Left ventricle myocardium superior (tissue), 1 donor: ENCODE data around the gene PI4KA. TPM values are rescaled to one million over a fixed set of nuclear protein-coding genes. Genes with fewer than 3 reads are reported as not detected.
"Not testable (repeated sequence)": the region's sequence is repeated elsewhere in the genome, so short reads cannot be mapped to it uniquely, and the experiment has no call there.

Experiments
- ATAC-seq: fragments of 200-7000 bp; cut with Tn5 transposase; one replicate; pipeline ENCODE4 v1.9.1; 2020; ENCODE audit warnings: mild to moderate bottlenecking, moderate library complexity
- DNase-seq: peaks from one replicate; pipeline ENCODE4 v3.0.0-alpha.2; 2020
- intact Hi-C: fragments of 100-400 bp; cut with micrococcal nuclease; formaldehyde crosslinking; loops from one replicate; pipeline ENCODE4 v1.11.0; 2022
- total RNA-seq: library from RNA; stranded (reverse); fragmentation: NEBNext Ultra II Directional; extraction: Animal tissue kit (Norgen Biotek cat#: 25700); gene quantifications from one replicate; pipeline ENCODE4 v1.2.1, GENCODE V29; 2021
- donor health status: DM: no; HTN: yes; CAD: no; lungs with severe emphysema.

Gene PI4KA
- total RNA-seq, 1 donor from 2014 or later, result 46.2 TPM

DNA sequence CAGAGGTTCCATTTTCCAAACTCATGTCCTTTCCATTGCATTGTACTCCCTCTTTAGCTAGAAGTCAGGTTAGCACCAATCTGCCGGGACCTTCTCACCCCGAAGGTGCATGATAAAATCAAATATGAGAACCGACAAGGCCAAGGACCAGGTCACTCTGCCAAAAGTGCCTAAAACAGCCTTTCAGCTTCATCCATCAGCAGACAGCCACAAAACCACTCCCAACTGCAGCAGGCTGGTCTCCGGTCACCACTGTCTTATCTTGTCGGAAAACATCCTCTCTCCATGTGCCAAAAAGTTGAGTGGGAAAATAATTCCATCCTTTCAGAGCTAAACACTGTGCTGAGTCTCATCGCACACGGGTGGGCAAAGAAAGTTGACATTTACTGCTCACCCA, 1.4 kb downstream of the PI4KA start:
- DNase-seq (no peak), ATAC-seq (no peak)
- intact Hi-C loops, result no loop called here

DNA sequence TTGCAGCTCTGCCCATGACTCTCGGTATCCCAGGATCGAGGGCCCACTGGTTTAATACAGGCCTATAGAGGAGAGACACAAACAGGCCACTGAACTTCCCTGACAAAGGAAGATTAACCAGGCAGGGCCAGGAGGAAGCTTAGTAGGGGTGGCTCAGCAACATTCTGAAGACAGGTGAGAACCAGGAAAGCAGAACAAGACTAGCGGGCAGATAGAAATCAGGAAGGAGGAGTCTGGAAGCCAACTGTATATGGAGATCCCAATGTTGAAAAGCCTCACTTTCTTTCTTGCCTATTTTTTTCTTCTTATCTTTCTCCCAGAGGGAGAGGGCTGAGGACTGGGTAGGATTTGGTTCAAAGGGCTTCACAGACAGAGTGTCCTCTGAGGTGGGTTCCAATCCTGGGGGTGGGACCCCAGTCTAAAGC, 5.4 kb downstream of the PI4KA start:
- ATAC-seq, result no peak
- intact Hi-C loops, result no loop called here

DNA sequence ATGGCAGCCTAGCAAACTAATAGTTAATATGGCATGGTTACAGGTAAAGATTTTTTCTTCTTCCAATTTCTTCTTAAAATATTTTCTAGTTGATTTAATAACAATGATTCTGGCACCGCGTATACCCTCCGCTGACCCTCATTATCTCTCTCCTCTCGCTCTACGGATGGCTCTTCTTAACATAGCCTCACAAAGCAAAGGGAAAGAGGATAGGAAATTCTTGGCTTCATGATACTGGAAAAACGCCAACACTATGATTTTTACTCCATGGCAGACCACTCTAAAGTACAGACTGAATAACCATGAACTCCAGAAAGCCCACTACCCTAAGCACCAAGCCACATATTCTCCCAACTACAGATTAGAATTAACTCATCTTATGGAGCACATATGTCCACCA, 6.1 kb downstream of the PI4KA start:
- intact Hi-C loops, result no loop called here
- no peak for DNase-seq
- ATAC-seq, result peak; percentile 16

More for the DNA sequence above, 5.4 kb downstream of the PI4KA start:
- DNase-seq, result no peak

DNA sequence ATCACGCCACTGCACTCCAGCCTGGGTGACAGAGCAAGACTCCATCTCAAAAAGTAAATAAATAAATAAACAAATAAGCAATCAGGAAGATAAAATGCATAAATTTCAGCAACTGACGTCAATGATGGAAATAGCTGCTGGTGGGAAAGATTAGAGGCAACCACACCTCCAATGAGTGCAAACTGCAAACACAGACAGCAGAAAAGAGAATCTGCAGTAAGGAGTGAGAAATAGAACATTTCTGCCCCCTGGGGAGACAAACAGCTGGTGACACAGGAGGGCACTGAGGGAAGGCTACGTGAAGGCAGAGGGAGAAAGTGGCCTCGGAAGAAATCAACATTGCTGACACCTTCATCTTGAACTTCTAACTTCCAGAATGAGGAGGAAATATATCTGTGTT, 6.5 kb downstream of the PI4KA start:
- no peak for DNase-seq
- no peak for ATAC-seq
- intact Hi-C loops, result no loop called here

DNA sequence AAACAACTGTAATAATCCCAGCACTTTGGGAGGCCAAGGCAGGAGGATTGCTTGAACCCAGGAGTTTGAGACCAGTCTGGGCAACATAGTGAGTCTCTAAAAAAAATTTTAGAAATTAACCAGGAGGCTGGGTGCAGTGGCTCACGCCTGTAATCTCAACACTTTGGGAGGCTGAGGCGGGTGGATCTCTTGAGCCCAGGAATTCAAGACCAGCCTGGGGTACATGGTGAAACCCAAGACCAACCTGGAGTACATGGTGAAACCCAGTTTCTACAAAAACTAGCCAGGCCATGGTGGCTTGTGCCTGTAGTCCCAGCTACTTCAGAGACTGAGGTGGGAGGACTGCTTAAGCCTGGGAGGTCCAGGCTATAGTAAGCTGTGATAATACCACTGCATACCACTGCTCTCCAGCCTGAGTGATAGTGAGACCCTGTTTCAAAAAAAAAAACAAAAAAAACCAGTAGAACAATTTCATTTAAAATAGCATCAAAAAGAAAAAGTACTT, 11.2 kb downstream of the PI4KA start:
- no peak for DNase-seq
- intact Hi-C loops, result no loop called here
- no peak for ATAC-seq

DNA sequence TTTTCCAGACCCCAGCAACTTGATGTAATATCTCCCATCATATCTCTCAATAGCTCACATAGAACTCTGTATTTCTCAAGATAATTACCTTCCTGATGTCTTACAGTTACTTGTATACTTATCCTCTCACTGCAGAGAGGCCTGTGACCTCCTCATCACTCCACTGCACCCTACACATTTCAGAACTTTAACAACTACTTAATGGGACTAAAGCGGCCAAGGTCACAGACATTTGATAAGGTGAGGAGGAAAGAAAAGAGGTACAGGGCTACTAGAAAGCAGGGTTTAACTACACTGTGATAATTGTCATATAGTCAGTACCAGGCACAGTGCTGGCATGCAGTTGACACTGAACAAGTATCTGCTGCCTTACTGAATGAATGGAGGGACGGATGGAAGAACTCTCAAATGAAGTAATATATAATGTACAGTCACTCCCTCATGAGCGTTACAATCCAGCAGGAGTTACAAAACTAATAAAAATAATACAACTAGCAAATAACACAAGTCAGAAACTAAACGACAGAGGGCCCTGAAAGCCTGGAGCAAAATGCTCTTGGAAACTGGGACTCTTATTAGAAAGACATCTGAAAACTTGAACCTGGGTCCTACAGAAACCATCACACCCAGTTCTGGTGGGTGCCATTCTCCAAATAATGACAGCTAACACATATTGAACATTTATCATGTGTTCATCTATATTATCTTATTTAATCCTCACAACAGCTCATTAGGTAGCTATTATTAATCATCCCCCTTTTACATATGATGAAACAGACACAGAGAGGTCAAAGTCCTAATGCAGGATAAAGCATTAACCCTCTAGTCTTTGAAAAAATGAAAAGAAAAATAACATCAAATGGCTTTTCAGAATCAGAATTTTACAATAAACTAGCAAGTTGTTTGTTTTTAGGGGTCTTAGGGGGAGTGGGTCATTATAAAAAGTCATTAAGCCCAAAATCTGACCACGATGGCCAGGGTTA, 14.3 kb downstream of the PI4KA start:
- DNase-seq (no peak), ATAC-seq (no peak)
- intact Hi-C loops, result no loop called here

DNA sequence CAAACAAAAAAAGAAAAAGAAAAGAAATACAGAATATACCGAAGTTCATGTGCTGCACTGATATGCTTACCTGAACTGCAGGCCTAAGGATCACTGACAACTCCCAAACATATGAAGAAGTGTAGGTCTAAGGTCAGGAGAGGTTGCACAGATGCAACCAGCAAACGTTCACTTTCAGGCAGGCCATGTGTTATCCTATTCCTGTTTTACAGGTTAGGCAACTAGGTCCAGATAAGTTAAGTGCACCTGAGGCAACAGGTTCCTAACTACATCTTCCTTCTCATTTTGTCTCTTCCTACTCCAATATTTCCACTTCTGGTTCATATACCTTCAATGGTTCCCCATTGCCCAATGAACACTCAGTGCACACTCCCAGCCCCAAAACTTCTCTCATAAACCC, 15.1 kb downstream of the PI4KA start:
- intact Hi-C loops, result no loop called here
- ATAC-seq (no peak), DNase-seq (no peak)

DNA sequence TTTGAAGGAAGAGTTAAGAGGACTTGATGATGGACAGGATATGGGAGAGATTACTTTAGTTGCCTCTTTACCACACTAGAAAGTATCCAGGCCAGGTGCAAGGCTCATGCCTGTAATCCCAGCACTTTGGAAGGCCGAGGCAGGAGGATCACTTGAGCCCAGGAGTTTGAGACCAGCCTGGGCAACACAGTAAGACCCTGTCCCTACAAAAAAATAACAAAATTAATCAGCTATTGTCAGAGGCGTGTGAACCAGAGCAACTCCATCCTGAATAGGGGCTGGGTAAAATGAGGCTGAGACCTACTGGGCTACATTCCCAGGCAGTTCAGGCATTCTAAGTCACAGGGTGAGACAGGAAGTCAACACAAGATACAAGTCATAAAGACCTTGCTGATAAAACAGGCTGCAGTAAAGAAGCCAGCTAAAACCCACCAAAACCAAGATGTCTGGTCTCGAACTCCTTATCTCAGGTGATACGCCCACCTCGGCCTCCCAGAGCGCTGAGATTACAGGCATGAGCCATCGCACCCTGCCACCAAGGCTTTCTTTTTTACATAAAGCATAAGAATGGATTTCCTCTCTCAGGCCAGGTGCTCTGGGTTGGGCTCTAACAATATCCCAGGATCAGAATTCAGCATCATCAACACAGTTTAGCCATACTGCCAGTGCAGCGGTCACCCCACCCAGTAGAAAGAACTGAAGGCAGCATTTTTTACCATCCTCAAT, 17.8 kb downstream of the PI4KA start:
- intact Hi-C loops, result no loop called here
- no peak for DNase-seq
- no peak for ATAC-seq

DNA sequence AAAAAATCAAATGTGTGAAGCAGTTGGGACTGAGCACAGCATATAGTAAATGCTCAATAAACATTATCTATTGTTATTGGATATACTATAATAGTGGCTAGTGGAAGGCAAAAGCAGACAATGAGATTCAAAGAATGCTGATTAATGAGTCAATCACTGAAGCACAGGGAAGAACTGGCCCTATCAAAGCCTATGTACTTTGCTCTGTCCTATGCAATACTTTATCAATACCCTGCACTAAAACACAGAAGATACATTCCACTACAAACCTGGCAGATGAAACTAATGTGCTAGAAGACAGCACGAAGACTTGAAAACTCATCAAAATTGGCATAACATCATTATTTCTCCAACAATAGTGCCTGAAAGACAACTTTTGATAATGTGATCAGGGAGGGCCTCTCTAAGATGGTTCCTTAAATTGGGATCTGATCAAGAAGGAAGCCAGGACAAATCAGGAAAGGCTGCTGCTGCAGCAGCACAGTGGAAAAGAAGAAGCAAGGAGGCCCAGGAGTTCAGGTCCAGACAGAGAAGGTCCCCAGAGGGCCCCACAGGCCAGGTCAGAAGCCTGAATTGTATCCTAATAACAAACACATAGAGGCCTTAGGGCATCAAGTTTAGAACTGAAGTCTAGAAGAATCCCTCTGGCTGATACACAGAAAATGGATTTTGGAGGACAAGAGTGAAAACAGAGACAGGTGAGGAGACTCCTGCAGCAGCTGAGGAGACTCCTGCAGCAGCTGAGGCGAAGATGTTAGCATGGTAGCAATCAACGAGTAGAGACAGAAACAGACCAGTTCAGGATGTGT, 18.6 kb downstream of the PI4KA start:
- DNase-seq, result no peak
- ATAC-seq, result no peak
- intact Hi-C loops, result no loop called here

DNA sequence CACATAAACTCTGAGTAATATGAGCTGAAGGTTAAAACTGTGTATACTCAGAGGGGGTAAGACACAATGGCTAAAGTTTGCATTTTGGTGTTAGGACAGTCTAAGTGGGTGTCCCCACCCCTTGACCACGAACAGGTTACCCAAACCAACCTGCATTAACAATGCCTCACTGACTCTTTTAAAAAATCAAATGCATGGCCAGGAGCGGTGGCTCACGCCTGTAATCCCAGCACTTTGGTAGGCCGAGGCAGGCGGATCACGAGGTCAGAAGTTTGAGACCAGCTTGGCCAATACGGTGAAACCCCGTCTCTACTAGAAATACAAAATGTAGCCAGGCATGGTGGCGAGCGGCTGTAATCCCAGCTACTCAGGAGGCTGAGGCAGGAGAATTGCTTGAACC, 19.3 kb downstream of the PI4KA start:
- intact Hi-C loops, DNase-seq, ATAC-seq: not testable (repeated sequence)

DNA sequence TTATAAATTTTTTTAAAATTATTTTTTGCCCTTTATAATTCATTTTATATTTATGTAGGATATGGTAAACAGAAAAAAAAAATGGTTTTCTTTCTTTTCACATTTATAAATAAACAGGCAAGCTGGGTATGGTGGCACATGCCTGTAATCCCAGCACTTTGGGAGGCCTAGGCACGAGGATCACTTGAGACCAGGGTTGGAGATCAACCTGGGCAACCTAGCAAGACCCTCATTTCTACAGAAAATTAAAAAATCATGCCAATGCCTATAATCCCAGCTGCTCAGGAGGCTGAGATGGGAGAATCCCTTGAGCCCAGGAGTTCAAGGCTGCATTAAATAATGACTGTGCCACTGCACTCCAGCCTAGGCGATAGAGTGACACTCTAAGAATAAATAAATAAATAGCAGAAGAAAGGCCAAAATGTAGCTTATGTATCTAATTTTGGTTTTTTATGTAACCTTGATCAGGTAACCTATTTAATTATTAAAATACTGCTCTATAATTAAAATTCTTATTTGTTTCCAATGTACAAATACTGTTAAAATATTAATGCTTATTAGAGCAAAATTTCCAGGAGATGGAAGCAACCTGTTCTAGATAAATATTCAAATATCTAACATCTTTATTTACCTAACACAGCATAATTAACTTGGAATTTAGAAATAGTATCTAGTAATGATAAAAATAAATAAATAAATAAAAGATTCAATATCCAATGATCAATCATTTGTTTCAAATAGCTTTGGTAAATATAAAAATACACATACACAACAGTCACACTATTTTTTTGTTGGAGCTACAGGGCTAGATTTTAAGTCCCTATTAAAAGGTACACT, 21.4 kb downstream of the PI4KA start:
- intact Hi-C loops, result no loop called here
- no peak for ATAC-seq

DNA sequence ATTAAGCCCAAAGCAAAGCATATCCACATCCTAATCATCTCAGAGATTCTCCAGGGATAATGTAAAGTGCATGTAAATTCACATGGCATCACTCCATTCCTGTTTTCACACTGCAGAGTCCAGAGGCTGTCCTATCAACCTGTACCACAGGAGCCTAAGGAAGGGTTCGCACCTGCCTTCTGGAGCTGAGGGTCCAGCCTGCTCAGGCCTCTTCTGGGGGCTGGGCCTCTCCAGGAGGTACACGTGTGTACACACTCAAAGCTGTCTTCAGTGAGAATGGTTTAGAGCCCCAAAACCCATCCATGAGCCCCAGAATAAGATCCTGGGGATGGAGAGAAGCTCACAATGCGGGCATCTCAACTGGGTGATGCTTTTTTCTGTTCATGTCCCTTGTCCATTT, 23.9 kb downstream of the PI4KA start:
- intact Hi-C loops, result no loop called here
- DNase-seq (no peak), ATAC-seq (no peak)

More for the DNA sequence above, 21.4 kb downstream of the PI4KA start:
- no peak for DNase-seq

DNA sequence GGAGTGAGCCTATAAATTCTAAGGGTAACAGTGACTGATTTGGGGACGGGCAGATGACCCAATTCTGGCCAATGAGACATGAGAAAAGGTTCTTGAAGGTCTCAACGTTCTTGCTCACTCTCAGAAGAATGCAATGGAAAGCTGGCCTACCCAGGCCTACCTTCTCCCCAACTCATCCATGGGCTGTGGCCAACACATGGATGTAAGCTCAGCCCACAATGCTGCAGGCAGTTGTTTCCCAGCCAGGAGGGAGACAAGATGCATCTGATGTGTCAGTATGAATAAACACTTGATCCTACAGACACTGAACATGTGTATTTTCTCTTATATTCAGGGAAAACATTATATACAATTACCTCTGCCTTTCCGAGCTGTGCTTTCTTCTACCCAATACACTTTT, 24.4 kb downstream of the PI4KA start:
- DNase-seq, result no peak
- intact Hi-C loops, result no loop called here
- ATAC-seq, result no peak

DNA sequence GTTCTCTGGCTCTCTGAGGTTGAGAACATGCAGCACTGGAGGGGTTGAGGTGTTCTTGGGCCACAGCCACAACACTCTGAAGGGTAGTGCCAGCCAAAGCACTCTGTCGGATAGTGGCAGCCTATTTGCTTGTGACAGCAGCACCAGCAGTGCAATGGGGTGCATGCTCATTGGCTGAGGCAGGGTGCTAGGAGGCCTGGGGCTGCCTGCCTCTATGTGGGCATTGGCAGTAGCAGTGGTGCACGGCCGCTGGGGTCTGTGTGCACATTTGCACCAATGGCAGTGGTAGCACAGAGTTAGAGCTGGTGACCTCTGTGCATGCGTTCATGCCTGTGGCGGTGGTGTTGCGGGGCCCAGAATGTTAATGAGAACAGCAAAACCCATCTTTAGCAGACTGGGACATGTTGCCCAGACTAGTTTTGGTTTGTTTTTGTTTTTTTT, 25.4 kb downstream of the PI4KA start:
- intact Hi-C loops, result no loop called here
- peak; percentile 20 for ATAC-seq
- DNase-seq, result no peak

DNA sequence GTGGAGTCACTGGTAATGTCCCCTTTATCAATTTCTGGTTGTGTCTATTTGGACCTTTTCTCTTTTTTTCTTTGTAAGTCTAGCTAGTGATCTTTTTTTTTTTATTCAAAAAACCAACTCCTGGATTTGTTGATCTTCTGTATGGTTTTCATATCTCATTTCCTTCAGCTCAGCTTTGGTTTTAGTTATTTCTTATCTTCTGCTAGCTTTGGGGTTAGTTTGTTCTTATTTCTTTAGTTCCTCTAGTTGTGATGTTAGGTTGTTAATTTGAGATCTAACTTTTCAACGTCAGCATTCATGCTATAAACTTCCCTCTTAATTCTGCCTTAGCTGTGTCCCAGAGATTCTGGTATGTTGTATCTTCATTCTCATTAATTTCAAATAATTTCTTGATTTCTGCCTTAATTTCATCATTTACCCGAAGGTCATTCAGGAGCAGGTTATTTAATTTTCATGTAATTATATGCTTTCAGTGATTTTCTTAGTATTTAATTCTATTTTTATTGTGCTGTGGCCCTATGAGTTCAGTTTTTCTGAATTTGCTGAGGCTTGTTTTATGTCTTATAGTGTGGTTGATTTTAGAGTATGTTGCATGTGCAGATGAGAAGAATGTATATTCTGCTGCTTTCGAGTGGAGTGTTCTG, 29.0 kb downstream of the PI4KA start:
- intact Hi-C loops, result no loop called here

DNA sequence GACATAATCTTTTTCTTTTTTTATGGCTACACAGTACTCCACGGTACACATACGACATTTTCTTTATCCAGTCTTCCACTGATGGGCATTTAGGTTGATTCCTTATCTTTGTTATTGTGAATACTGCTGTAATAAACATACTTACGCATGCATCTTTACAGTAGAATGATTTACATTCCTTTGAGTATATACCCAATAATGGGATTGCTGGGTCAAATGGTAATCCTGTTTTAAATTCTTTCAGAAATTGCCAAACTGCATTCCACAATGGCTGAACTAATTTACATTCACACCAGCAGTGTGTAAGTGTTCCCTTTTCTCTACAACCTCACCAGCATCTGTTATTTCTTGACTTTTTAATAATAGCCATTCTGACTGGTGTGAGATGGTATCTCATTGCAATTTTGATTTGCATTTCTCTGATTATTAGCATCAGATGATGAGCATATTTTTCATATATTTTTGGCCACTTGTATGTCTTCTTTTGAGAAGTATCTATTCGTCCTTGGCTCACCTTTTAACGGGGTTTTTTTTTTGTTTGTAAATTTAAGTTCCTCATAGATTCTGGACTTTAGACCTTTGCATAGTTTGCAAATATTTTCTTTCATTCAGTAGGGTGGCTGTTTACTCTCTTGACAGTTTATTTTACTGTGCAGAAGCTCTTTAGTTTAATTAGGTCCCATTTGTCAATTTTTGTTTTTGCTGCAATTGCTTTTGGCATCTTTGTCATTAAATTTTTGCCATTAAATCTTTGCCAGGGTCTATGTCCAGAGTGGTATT, 32.0 kb downstream of the PI4KA start:
- ATAC-seq, intact Hi-C loops, DNase-seq: not testable (repeated sequence)

More for the DNA sequence above, 29.0 kb downstream of the PI4KA start:
- DNase-seq, result no peak
- no peak for ATAC-seq

DNA sequence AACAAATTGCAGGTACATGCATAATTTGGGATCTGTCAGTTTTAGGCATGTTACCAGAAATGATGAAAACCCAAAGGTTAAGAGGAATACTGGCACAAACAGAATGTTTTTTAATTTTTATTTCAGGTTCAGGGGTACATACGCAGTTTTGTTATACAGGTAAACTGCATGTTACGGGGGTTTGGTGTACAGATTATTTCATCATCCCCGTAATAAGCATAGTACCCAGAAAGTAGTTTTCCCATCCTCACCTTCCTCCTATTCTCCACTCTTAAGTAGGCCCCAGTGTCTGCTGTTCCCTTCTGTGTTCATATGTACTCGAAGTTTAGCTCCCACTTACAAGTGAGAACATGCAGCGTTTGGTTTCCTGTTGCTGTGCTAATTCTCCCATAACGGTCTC, 33.0 kb downstream of the PI4KA start:
- intact Hi-C loops, result no loop called here
- no peak for DNase-seq
- ATAC-seq, result no peak
